ENCODE results near the gene GRIK3.
"Not testable (repeated sequence)": the region's sequence is repeated elsewhere in the genome, so short reads cannot be mapped to it uniquely, and the experiment has no call there.

Gene GRIK3

GRCh38 chr1:36934061-36934460 lies 100.3 kb downstream of the GRIK3 start:
- Histone ChIP-seq H3K36me3 (ENCODE audit: control insufficient read depth, insufficient read depth, low read length, severe bottlenecking) (no peaks in the 10 kb centered on the region), H3K4me1 (ENCODE audit: control insufficient read depth, insufficient read depth, low read length) (no peaks in the 10 kb centered on the region), H3K27me3 (replicated peaks; ENCODE audit: control insufficient read depth, insufficient read depth, low read length) (peaks cover 20% of the 10 kb centered on the region), H3K9ac (ENCODE audit: low read length) (no peak overlapping the region), H3K9me3 (ENCODE audit: control insufficient read depth, low read length) (no peaks in the 10 kb centered on the region), H3K4me3 (ENCODE audit: low read length) (no peak overlapping the region)
- DNase-seq (ENCODE audit: low read depth): no peak

- Histone ChIP-seq H3K36me3 (ENCODE audit: control insufficient read depth, insufficient read depth, low read length, severe bottlenecking) (no peaks in the 10 kb centered on the region), H3K27me3 (replicated peaks; ENCODE audit: control insufficient read depth, insufficient read depth, low read length) (no peaks in the 10 kb centered on the region), H3K9ac (ENCODE audit: low read length) (no peak overlapping the region), H3K9me3 (ENCODE audit: control insufficient read depth, low read length) (no peaks in the 10 kb centered on the region), H3K4me3 (ENCODE audit: low read length) (no peak overlapping the region), H3K4me1 (ENCODE audit: control insufficient read depth, insufficient read depth, low read length) (no peaks in the 10 kb centered on the region)
- no peak for DNase-seq (ENCODE audit: low read depth)
These were observed 106.5 kb downstream of the GRIK3 start for GRCh38 chr1:36927826-36928225.

GRCh38 chr1:36925251-36925650 lies 109.1 kb downstream of the GRIK3 start:
- Histone ChIP-seq H3K27me3 (replicated peaks; ENCODE audit: control insufficient read depth, insufficient read depth, low read length) (no peaks in the 10 kb centered on the region), H3K9me3 (ENCODE audit: control insufficient read depth, low read length) (no peaks in the 10 kb centered on the region), H3K4me1 (ENCODE audit: control insufficient read depth, insufficient read depth, low read length) (no peaks in the 10 kb centered on the region), H3K36me3 (ENCODE audit: control insufficient read depth, insufficient read depth, low read length, severe bottlenecking) (no peaks in the 10 kb centered on the region), H3K9ac (ENCODE audit: low read length) (no peak overlapping the region), H3K4me3 (ENCODE audit: low read length) (no peak overlapping the region)
- no peak for DNase-seq (ENCODE audit: low read depth)

- peak; percentile 59 for DNase-seq (ENCODE audit: low read depth)
- no peak overlapping the region for H3K9ac ChIP-seq (ENCODE audit: low read length)
- no peaks in the 10 kb centered on the region for H3K9me3 ChIP-seq (ENCODE audit: control insufficient read depth, low read length)
- no peaks in the 10 kb centered on the region for H3K27me3 ChIP-seq (replicated peaks; ENCODE audit: control insufficient read depth, insufficient read depth, low read length)
- no peaks in the 10 kb centered on the region for H3K36me3 ChIP-seq (ENCODE audit: control insufficient read depth, insufficient read depth, low read length, severe bottlenecking)
- no peak overlapping the region for H3K4me3 ChIP-seq (ENCODE audit: low read length)
- no peaks in the 10 kb centered on the region for H3K4me1 ChIP-seq (ENCODE audit: control insufficient read depth, insufficient read depth, low read length)
These were observed 110.0 kb downstream of the GRIK3 start for GRCh38 chr1:36924282-36924811.

- H3K4me3 ChIP-seq (ENCODE audit: low read length): no peak overlapping the region
- no peaks in the 10 kb centered on the region for H3K9me3 ChIP-seq (ENCODE audit: control insufficient read depth, low read length)
- H3K36me3 ChIP-seq (ENCODE audit: control insufficient read depth, insufficient read depth, low read length, severe bottlenecking): no peaks in the 10 kb centered on the region
- H3K4me1 ChIP-seq (ENCODE audit: control insufficient read depth, insufficient read depth, low read length): no peaks in the 10 kb centered on the region
- no peak overlapping the region for H3K9ac ChIP-seq (ENCODE audit: low read length)
- no peaks in the 10 kb centered on the region for H3K27me3 ChIP-seq (replicated peaks; ENCODE audit: control insufficient read depth, insufficient read depth, low read length)
- DNase-seq (ENCODE audit: low read depth): no peak
These were observed 111.5 kb downstream of the GRIK3 start for GRCh38 chr1:36922593-36923426.

- Histone ChIP-seq H3K4me3 (ENCODE audit: low read length) (no peak overlapping the region), H3K36me3 (ENCODE audit: control insufficient read depth, insufficient read depth, low read length, severe bottlenecking) (no peaks in the 10 kb centered on the region), H3K27me3 (replicated peaks; ENCODE audit: control insufficient read depth, insufficient read depth, low read length) (no peaks in the 10 kb centered on the region), H3K9ac (ENCODE audit: low read length) (no peak overlapping the region), H3K9me3 (ENCODE audit: control insufficient read depth, low read length) (no peaks in the 10 kb centered on the region), H3K4me1 (ENCODE audit: control insufficient read depth, insufficient read depth, low read length) (no peaks in the 10 kb centered on the region)
- no peak for DNase-seq (ENCODE audit: low read depth)
These were observed 112.2 kb downstream of the GRIK3 start for GRCh38 chr1:36922071-36922470.

- Histone ChIP-seq H3K9ac (ENCODE audit: low read length) (no peak overlapping the region), H3K4me3 (ENCODE audit: low read length) (no peak overlapping the region), H3K36me3 (ENCODE audit: control insufficient read depth, insufficient read depth, low read length, severe bottlenecking) (no peaks in the 10 kb centered on the region), H3K9me3 (ENCODE audit: control insufficient read depth, low read length) (no peaks in the 10 kb centered on the region), H3K27me3 (replicated peaks; ENCODE audit: control insufficient read depth, insufficient read depth, low read length) (no peaks in the 10 kb centered on the region), H3K4me1 (ENCODE audit: control insufficient read depth, insufficient read depth, low read length) (no peaks in the 10 kb centered on the region)
- no peak for DNase-seq (ENCODE audit: low read depth)
These were observed 113.4 kb downstream of the GRIK3 start for GRCh38 chr1:36920801-36921405.

GRCh38 chr1:36920371-36920770 lies 113.9 kb downstream of the GRIK3 start:
- peaks cover 2% of the 10 kb centered on the region for H3K9me3 ChIP-seq (ENCODE audit: control insufficient read depth, low read length)
- DNase-seq (ENCODE audit: low read depth): no peak
- H3K4me1 ChIP-seq (ENCODE audit: control insufficient read depth, insufficient read depth, low read length): no peaks in the 10 kb centered on the region
- H3K27me3 ChIP-seq (replicated peaks; ENCODE audit: control insufficient read depth, insufficient read depth, low read length): no peaks in the 10 kb centered on the region
- H3K9ac ChIP-seq (ENCODE audit: low read length): no peak overlapping the region
- no peaks in the 10 kb centered on the region for H3K36me3 ChIP-seq (ENCODE audit: control insufficient read depth, insufficient read depth, low read length, severe bottlenecking)
- no peak overlapping the region for H3K4me3 ChIP-seq (ENCODE audit: low read length)

GRCh38 chr1:36919491-36920145 lies 114.7 kb downstream of the GRIK3 start:
- H3K9me3 ChIP-seq (ENCODE audit: control insufficient read depth, low read length): peaks cover 2% of the 10 kb centered on the region
- no peak for DNase-seq (ENCODE audit: low read depth)
- H3K36me3 ChIP-seq (ENCODE audit: control insufficient read depth, insufficient read depth, low read length, severe bottlenecking): no peaks in the 10 kb centered on the region
- H3K27me3 ChIP-seq (replicated peaks; ENCODE audit: control insufficient read depth, insufficient read depth, low read length): no peaks in the 10 kb centered on the region
- H3K4me1 ChIP-seq (ENCODE audit: control insufficient read depth, insufficient read depth, low read length): no peaks in the 10 kb centered on the region
- H3K4me3 ChIP-seq (ENCODE audit: low read length): no peak overlapping the region
- no peak overlapping the region for H3K9ac ChIP-seq (ENCODE audit: low read length)

- H3K9me3 ChIP-seq (ENCODE audit: control insufficient read depth, low read length): peaks cover 2% of the 10 kb centered on the region
- no peak overlapping the region for H3K4me3 ChIP-seq (ENCODE audit: low read length)
- no peak overlapping the region for H3K9ac ChIP-seq (ENCODE audit: low read length)
- no peaks in the 10 kb centered on the region for H3K4me1 ChIP-seq (ENCODE audit: control insufficient read depth, insufficient read depth, low read length)
- H3K27me3 ChIP-seq (replicated peaks; ENCODE audit: control insufficient read depth, insufficient read depth, low read length): peaks cover 6% of the 10 kb centered on the region
- DNase-seq (ENCODE audit: low read depth): no peak
- no peaks in the 10 kb centered on the region for H3K36me3 ChIP-seq (ENCODE audit: control insufficient read depth, insufficient read depth, low read length, severe bottlenecking)
These were observed 115.7 kb downstream of the GRIK3 start for GRCh38 chr1:36918604-36919003.

- not testable (repeated sequence) for H3K4me3 ChIP-seq (ENCODE audit: low read length); H3K36me3 ChIP-seq (ENCODE audit: control insufficient read depth, insufficient read depth, low read length, severe bottlenecking); H3K9me3 ChIP-seq (ENCODE audit: control insufficient read depth, low read length); H3K4me1 ChIP-seq (ENCODE audit: control insufficient read depth, insufficient read depth, low read length); H3K9ac ChIP-seq (ENCODE audit: low read length); DNase-seq (ENCODE audit: low read depth); H3K27me3 ChIP-seq (replicated peaks; ENCODE audit: control insufficient read depth, insufficient read depth, low read length)
These were observed 117.8 kb downstream of the GRIK3 start for GRCh38 chr1:36916542-36916941.

Measured in adipocyte (in vitro differentiated cells).